K562 (cell line): ENCODE results near the gene ZNF816. TPM values are rescaled to one million over a fixed set of nuclear protein-coding genes. Genes with fewer than 3 reads are reported as not detected.

ENCODE experiments used
- CEBPG ChIP-seq, 3 experiments: fragments of 200-800 bp in 1 of 3; sonication (Bioruptor generic) in 1 of 3; sonication (generic) in 1 of 3; formaldehyde crosslinking in 1 of 3; IDR thresholded peaks in 2 of 3; conservative IDR thresholded peaks in 1 of 3; 2 replicates each; pipeline versions ENCODE4 v1.6.1 to v1.8.0; 2016 to 2022; ENCODE audit warnings: missing compliant biosample characterization in 2 of 3, missing genetic modification characterization in 2 of 3, mild to moderate bottlenecking in 1 of 3, missing genetic modification reagents in 1 of 3
- CREB3L1 ChIP-seq: fragments of 450-650 bp; IDR thresholded peaks from 2 replicates; pipeline ENCODE4 v1.6.1; 2014; ENCODE audit warnings: low read depth, mild to moderate bottlenecking, moderate library complexity, borderline replicate concordance
- ETS1 ChIP-seq: conservative IDR thresholded peaks from 2 replicates; pipeline ENCODE4 v1.6.1; 2011; ENCODE audit warnings: low read depth, mild to moderate bottlenecking, low read length; ENCODE audit not compliant: control insufficient read depth
- FUS ChIP-seq: fragments of 200-400 bp; formaldehyde crosslinking; optimal IDR thresholded peaks from 2 replicates; pipeline ENCODE3; 2017; ENCODE audit warnings: low read depth, low read length
- HNRNPH1 ChIP-seq: fragments of 200-400 bp; formaldehyde crosslinking; optimal IDR thresholded peaks from 2 replicates; pipeline ENCODE3; 2017; ENCODE audit warnings: low read depth, mild to moderate bottlenecking, low read length, moderate library complexity
- KHSRP ChIP-seq: fragments of 450-650 bp; IDR thresholded peaks from 2 replicates; pipeline ENCODE4 v1.6.1; 2017
- MNT ChIP-seq, 2 experiments: fragments of 450-650 bp; conservative IDR thresholded peaks; 2 replicates each; pipeline ENCODE4 v1.6.1; 2017; ENCODE audit warnings: mild to moderate bottlenecking in 2 of 2, moderate library complexity in 2 of 2
- NFIC ChIP-seq: fragments of 450-650 bp; IDR thresholded peaks from 2 replicates; pipeline ENCODE4 v1.6.1; 2017; ENCODE audit warnings: mild to moderate bottlenecking, inconsistent platforms
- NKRF ChIP-seq: fragments of 450-650 bp; IDR thresholded peaks from 2 replicates; pipeline ENCODE4 v1.6.1; 2016; ENCODE audit warnings: borderline replicate concordance
- POLR2AphosphoS5 ChIP-seq: IDR thresholded peaks from 2 replicates; pipeline ENCODE4 v1.6.1; 2011; ENCODE audit warnings: mild to moderate bottlenecking, low read depth, low read length, moderate library complexity; ENCODE audit not compliant: control insufficient read depth, insufficient read depth
- RB1 ChIP-seq: fragments of 450-650 bp; IDR thresholded peaks from 2 replicates; pipeline ENCODE4 v1.6.1; 2017; ENCODE audit warnings: low read depth, mild to moderate bottlenecking
- SREBF2 ChIP-seq: sonication (generic); formaldehyde crosslinking; IDR thresholded peaks from 2 replicates; pipeline ENCODE4 v1.4.0; 2020; ENCODE audit warnings: mild to moderate bottlenecking, missing genetic modification reagents
- polyA plus RNA-seq, 8 experiments: library from polyadenylated mRNA; depleted of rRNA in 4 of 8; stranded (reverse) in 5 of 8; unstranded in 3 of 8; fragments of >200 nt; fragmentation: Nextera tagmentation in 2 of 8; fragmentation: Illumina TruSeq in 1 of 8; extraction: Ambion mirVana in 2 of 8; extraction: Trizol in 1 of 8; gene quantifications; 2 replicates each; pipeline versions ENCODE4 v1.2.1 to v1.2.3, GENCODE V29; 2011 to 2014; ENCODE audit warnings: inconsistent platforms in 1 of 8, missing spikeins in 1 of 8
- total RNA-seq, 7 experiments: library from RNA; depleted of rRNA in 6 of 7; stranded (reverse); fragments of >200 nt in 6 of 7; fragmentation: Illumina TruSeq in 2 of 7; extraction: Trizol in 2 of 7; gene quantifications; 2 replicates each; pipeline versions ENCODE4 v1.2.1 to v1.2.3, GENCODE V29; 2011 to 2021; ENCODE audit warnings: low replicate concordance in 1 of 7

Gene ZNF816
- total and polyA plus RNA-seq, 9 of the 15 experiments (the other 6 are each of a cell fraction or from before 2014, with no cell fraction given) = 8.6 to 23.4 (median 13.0) TPM

GRCh38 chr19:52962394-52963246 lies at the start of gene ZNF816 (continued):
- peak; percentile 12; the same call in 1 of the 2 replicates for TF ChIP-seq RB1
- peak; percentile 79 to 87 for TF ChIP-seq MNT (conservative IDR thresholded peaks at IDR 0.05)
- TF ChIP-seq HNRNPH1 = no peak
- TF ChIP-seq ETS1 = peak; percentile 59; the same call in 1 of the 2 replicates
- TF ChIP-seq SREBF2 (CRISPR knock-in tag) = 0 out of 2 replicates have a peak, but pooled peaks have one; percentile 60
- no peak for TF ChIP-seq KHSRP
- TF ChIP-seq POLR2AphosphoS5 = peak; percentile 83; the same call in 1 of the 2 replicates
- no peak for TF ChIP-seq FUS
- no peak; the same call in 1 of the 2 replicates for TF ChIP-seq CEBPG (CRISPR knock-in tag; IDR thresholded peaks at IDR 0.05)
- TF ChIP-seq CEBPG (tag; conservative IDR thresholded peaks at IDR 0.05 in 1 of 2, IDR thresholded peaks at IDR 0.05 in 1 of 2) = peak in 1 of 2 experiments; percentile 67; a peak in 2 of 4 replicates
- TF ChIP-seq NKRF = peak; percentile 83; the same call in 1 of the 2 replicates
- TF ChIP-seq NFIC = peak; percentile 86
- no peak; the same call in 1 of the 2 replicates for TF ChIP-seq CREB3L1
